ENCODE results near the gene DNAJA3.

Gene DNAJA3

DNA sequence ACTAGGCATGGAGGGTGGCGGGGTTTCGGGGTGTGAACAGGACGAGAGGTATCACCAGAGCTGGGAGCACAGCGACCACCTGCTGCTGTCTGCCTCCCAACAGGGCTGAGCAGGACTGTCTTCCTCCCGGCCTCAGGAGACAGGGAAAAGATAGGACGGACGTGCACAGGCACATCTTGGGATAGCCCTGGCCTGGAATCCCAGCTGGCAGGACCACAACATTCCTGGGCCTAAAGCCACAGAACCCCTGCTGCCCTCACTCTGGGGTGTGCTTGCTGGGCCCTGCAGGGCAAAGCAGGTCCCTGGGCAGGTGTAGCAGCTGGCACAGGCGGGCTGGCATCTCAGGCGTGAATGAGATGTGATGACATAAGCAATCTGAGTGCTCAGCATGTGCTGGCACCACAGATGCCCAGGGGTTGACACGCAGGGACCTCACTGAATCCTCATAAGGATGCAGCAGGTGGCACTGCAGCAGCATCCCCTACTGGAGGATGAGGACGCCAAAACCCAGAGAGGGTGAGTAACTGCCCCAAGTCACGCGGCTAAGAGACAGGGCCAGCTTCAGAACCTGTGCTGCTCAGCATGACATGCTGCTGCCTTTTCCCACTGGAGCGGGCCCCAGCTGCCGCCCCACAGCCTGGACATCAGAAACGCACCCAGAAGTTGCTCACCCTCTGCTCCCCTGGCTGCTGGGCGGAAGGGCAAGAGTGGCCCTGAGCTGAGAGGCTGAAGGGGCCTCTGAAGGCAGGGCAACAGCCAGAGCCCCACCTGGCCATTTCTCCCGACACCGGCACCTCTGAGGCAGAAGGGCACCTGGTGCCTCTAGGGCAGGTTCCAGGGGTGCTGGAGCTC is 16.4 kb upstream of the DNAJA3 start:
- H4K20me1 ChIP-seq (ENCODE audit: insufficient read depth, low read length) = peaks cover 21% of the 10 kb centered on the region
- H3K27ac ChIP-seq (ENCODE audit: low read length) = no peak overlapping the region
- no peaks in the 10 kb centered on the region for H3K4me1 ChIP-seq (ENCODE audit: low read length)
- H3K9ac ChIP-seq (ENCODE audit: low read length) = no peak overlapping the region
- no peak for DNase-seq
- no peak overlapping the region for H3K4me2 ChIP-seq (ENCODE audit: low read depth, low read length)
- H3K9me2 ChIP-seq (replicated peaks; ENCODE audit: insufficient read depth, low read length) = no peaks in the 10 kb centered on the region
- H3K36me3 ChIP-seq (replicated peaks; ENCODE audit: insufficient read depth, low read length) = peaks cover 14% of the 10 kb centered on the region
- peaks cover 79% of the 10 kb centered on the region for H3K79me2 ChIP-seq (ENCODE audit: low read length)
- TF ChIP-seq EZH2 (optimal IDR thresholded peaks at IDR 0.05; ENCODE audit: low read depth, low read length) (no peak), EZH2phosphoT487 (IDR thresholded peaks at IDR 0.05; ENCODE audit: low read length) (no peak)
- TF ChIP-seq, protein P1, sequence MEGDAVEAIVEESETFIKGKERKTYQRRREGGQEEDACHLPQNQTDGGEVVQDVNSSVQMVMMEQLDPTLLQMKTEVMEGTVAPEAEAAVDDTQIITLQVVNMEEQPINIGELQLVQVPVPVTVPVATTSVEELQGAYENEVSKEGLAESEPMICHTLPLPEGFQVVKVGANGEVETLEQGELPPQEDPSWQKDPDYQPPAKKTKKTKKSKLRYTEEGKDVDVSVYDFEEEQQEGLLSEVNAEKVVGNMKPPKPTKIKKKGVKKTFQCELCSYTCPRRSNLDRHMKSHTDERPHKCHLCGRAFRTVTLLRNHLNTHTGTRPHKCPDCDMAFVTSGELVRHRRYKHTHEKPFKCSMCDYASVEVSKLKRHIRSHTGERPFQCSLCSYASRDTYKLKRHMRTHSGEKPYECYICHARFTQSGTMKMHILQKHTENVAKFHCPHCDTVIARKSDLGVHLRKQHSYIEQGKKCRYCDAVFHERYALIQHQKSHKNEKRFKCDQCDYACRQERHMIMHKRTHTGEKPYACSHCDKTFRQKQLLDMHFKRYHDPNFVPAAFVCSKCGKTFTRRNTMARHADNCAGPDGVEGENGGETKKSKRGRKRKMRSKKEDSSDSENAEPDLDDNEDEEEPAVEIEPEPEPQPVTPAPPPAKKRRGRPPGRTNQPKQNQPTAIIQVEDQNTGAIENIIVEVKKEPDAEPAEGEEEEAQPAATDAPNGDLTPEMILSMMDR (IDR thresholded peaks at IDR 0.05; ENCODE audit: low read length) = no peak
- H3K27me3 ChIP-seq (replicated peaks; ENCODE audit: insufficient read depth, low read length) = no peaks in the 10 kb centered on the region
- no peaks in the 10 kb centered on the region for H3K9me3 ChIP-seq (replicated peaks; ENCODE audit: insufficient read depth, low read length)
- H2AFZ ChIP-seq (ENCODE audit: low read length) = no peak overlapping the region
- H3K4me3 ChIP-seq (ENCODE audit: low read length) = no peak overlapping the region
- H3F3A ChIP-seq (ENCODE audit: insufficient read depth, low read length) = peaks cover 3% of the 10 kb centered on the region

DNA sequence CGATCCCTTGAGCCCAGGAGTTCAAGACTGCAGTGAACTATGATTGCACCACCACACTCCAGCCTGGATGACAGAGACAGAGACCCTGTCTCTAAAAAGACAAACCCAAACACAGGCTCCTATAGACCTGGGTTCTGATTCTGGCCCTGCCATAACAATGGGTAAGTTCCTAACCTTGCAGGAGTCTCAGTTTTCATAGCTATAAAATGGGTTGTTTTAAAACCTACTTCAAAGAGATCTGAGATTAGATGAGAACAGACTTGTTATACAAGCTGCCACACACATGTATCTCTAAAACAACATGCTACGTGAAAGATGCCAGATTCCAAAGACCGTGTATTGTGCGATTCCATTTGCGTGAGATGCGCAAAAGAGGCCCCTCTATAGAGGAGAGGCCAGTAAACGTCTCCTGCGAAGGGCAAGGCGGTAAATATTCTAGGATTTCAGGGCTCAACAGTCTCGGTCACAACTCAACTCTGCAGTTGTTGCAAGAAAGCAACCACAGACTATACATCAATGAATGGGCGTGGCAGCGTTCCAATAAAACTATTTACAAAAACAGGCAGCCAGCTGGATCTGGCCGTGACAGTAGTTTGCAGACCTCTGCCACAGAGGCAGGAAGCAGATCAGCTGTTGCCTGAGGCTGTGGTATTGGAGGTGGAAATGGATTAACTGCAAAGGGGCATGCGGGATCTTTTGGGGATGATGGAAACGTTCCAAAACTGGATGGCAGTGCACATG is 15.2 kb upstream of the DNAJA3 start:
- Histone ChIP-seq H3K4me2 (ENCODE audit: low read depth, low read length) (no peak overlapping the region), H3K9me2 (replicated peaks; ENCODE audit: insufficient read depth, low read length) (no peaks in the 10 kb centered on the region), H3K27ac (ENCODE audit: low read length) (no peak overlapping the region), H3K79me2 (ENCODE audit: low read length) (peaks cover 80% of the 10 kb centered on the region), H4K20me1 (ENCODE audit: insufficient read depth, low read length) (peaks cover 21% of the 10 kb centered on the region), H3K27me3 (replicated peaks; ENCODE audit: insufficient read depth, low read length) (no peaks in the 10 kb centered on the region), H3K4me3 (ENCODE audit: low read length) (no peak overlapping the region), H3K36me3 (replicated peaks; ENCODE audit: insufficient read depth, low read length) (peaks cover 14% of the 10 kb centered on the region), H3F3A (ENCODE audit: insufficient read depth, low read length) (peaks cover 15% of the 10 kb centered on the region), H3K9me3 (replicated peaks; ENCODE audit: insufficient read depth, low read length) (no peaks in the 10 kb centered on the region), H3K4me1 (ENCODE audit: low read length) (no peaks in the 10 kb centered on the region), H2AFZ (ENCODE audit: low read length) (no peak overlapping the region), H3K9ac (ENCODE audit: low read length) (no peak overlapping the region)
- TF ChIP-seq EZH2 (optimal IDR thresholded peaks at IDR 0.05; ENCODE audit: low read depth, low read length) = no peak
- TF ChIP-seq, protein P1 (IDR thresholded peaks at IDR 0.05; ENCODE audit: low read length) = no peak
- TF ChIP-seq EZH2phosphoT487 (IDR thresholded peaks at IDR 0.05; ENCODE audit: low read length) = no peak
- DNase-seq = no peak

DNA sequence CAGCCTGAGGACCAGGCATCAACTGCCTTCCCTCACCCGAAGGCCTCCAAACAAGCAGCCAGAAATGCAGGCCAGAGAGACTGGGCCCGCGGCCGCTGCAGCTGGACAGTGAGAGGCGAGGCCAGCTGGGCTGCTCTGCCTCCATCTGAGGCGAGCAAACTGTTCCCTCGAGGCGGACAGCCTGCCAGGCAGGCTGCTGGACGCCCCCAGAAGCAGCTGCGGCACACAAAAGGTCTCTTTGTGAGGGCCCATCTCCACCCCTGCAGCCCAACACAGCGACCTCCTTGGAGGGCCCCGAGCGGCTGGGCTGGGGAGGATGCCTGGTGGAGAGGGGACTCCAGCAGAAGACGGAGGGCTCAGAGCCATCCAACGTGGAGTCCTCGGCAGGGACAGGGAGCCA is 14.0 kb upstream of the DNAJA3 start:
- peaks cover 88% of the 10 kb centered on the region for H3K79me2 ChIP-seq (ENCODE audit: low read length)
- no peaks in the 10 kb centered on the region for H3K27me3 ChIP-seq (replicated peaks; ENCODE audit: insufficient read depth, low read length)
- no peaks in the 10 kb centered on the region for H3K9me3 ChIP-seq (replicated peaks; ENCODE audit: insufficient read depth, low read length)
- peaks cover 14% of the 10 kb centered on the region for H3K36me3 ChIP-seq (replicated peaks; ENCODE audit: insufficient read depth, low read length)
- no peak for DNase-seq
- H3K4me3 ChIP-seq (ENCODE audit: low read length) = no peak overlapping the region
- H3K9ac ChIP-seq (ENCODE audit: low read length) = no peak overlapping the region
- peaks cover 22% of the 10 kb centered on the region for H3F3A ChIP-seq (ENCODE audit: insufficient read depth, low read length)
- no peak overlapping the region for H2AFZ ChIP-seq (ENCODE audit: low read length)
- no peak overlapping the region for H3K4me2 ChIP-seq (ENCODE audit: low read depth, low read length)
- TF ChIP-seq, protein P1 (IDR thresholded peaks at IDR 0.05; ENCODE audit: low read length) = no peak
- TF ChIP-seq EZH2phosphoT487 (IDR thresholded peaks at IDR 0.05; ENCODE audit: low read length) (no peak), EZH2 (optimal IDR thresholded peaks at IDR 0.05; ENCODE audit: low read depth, low read length) (no peak)
- H3K4me1 ChIP-seq (ENCODE audit: low read length) = no peaks in the 10 kb centered on the region
- no peaks in the 10 kb centered on the region for H3K9me2 ChIP-seq (replicated peaks; ENCODE audit: insufficient read depth, low read length)
- no peak overlapping the region for H3K27ac ChIP-seq (ENCODE audit: low read length)
- H4K20me1 ChIP-seq (ENCODE audit: insufficient read depth, low read length) = peaks cover 21% of the 10 kb centered on the region

Measured in MM.1S (cell line).